NCI-H460 (cell line): ENCODE results near the gene ZC3H7B. TPM values are rescaled to one million over a fixed set of nuclear protein-coding genes. Genes with fewer than 3 reads are reported as not detected.

Experiments
- DNase-seq: peaks from one replicate; pipeline ENCODE4 v3.0.0-alpha.2; 2016; ENCODE audit warnings: low read depth; ENCODE audit errors: extremely low read depth
- total RNA-seq: library from RNA; depleted of rRNA; stranded (reverse); fragments of >200 nt; shearing (Covaris generic); gene quantifications from 2 replicates; pipeline ENCODE4 v1.2.3, GENCODE V29; 2014

Gene ZC3H7B
- total RNA-seq, 1 experiment from 2014 or later: 23.7 TPM

GRCh38 chr22:41320416-41321240, 19.3 kb downstream of the ZC3H7B start:
- no peak for DNase-seq

- no peak for DNase-seq
Observed at GRCh38 chr22:41324821-41325528, 23.6 kb downstream of the ZC3H7B start.

- no peak for DNase-seq
Observed at GRCh38 chr22:41327124-41327523, 25.8 kb downstream of the ZC3H7B start.

GRCh38 chr22:41330169-41330568, 28.8 kb downstream of the ZC3H7B start:
- no peak for DNase-seq

- no peak for DNase-seq
Observed at GRCh38 chr22:41332217-41332939, 31.1 kb downstream of the ZC3H7B start.

GRCh38 chr22:41333806-41334205, 32.5 kb downstream of the ZC3H7B start:
- DNase-seq: no peak

GRCh38 chr22:41334215-41334614, 32.9 kb downstream of the ZC3H7B start:
- DNase-seq: no peak

- no peak for DNase-seq
Observed at GRCh38 chr22:41334951-41335635, 33.8 kb downstream of the ZC3H7B start.

- DNase-seq: no peak
Observed at GRCh38 chr22:41338614-41339212, 37.4 kb downstream of the ZC3H7B start.

- no peak for DNase-seq
Observed at GRCh38 chr22:41339823-41340222, 38.5 kb downstream of the ZC3H7B start.

GRCh38 chr22:41340357-41340756, 39.0 kb downstream of the ZC3H7B start:
- no peak for DNase-seq

- DNase-seq: no peak
Observed at GRCh38 chr22:41341012-41341411, 39.7 kb downstream of the ZC3H7B start.

- DNase-seq: no peak
Observed at GRCh38 chr22:41341990-41342389, 40.7 kb downstream of the ZC3H7B start.

- no peak for DNase-seq
Observed at GRCh38 chr22:41343300-41343699, 42.0 kb downstream of the ZC3H7B start.

- DNase-seq: no peak
Observed at GRCh38 chr22:41343717-41344116, 42.4 kb downstream of the ZC3H7B start.

- no peak for DNase-seq
Observed at GRCh38 chr22:41344189-41344788, 43.0 kb downstream of the ZC3H7B start.

- no peak for DNase-seq
Observed at GRCh38 chr22:41345807-41346335, 44.5 kb downstream of the ZC3H7B start.

GRCh38 chr22:41347066-41347859, 45.9 kb downstream of the ZC3H7B start:
- DNase-seq: no peak

- no peak for DNase-seq
Observed at GRCh38 chr22:41348964-41349484, 47.7 kb downstream of the ZC3H7B start.
